ENCODE results near the gene UGT1A10.

UGT1A10 gene

GRCh38 chr2:233656443-233656842 lies 20.2 kb downstream of the UGT1A10 start:
- no peak for DNase-seq

DNA sequence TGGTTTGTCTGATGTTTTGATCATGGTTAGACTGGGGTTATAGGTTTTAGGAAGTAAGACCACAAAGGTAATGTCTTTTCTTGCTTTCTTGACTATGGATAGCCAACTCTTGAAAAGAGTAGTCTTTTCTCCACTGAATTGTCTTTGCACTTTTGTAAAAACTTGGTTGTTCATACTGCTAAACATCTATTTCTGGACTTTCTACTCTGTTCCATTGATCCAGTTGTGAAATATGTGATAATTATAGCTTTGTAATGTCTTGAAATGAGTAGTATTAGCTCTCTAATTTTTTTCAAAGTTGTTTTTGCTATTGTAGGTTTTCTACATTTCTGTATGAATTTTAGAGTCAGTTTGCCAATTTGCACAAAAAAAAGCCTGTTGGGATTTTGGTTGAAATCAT lies 22.4 kb downstream of the UGT1A10 start:
- no peak for DNase-seq

DNA sequence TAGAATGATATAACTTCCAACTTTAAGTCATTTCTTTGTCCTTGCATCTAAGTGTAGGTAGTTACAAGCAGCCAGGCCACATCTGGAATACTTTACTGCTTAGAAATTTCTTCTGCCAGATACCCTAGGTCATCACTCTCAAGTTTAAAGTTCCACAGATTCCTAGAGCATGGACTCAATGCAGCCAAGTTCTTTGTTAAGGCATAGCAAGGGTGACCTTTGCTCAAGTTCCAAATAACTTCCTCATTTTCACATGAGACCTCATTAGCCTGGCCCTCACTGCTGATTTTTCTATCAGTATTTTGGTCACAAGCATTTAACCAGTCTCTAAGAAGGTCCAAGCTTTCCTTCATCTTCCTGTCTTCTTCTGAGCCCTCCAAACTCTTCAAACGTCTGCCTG lies 27.7 kb downstream of the UGT1A10 start:
- no peak for DNase-seq

DNA sequence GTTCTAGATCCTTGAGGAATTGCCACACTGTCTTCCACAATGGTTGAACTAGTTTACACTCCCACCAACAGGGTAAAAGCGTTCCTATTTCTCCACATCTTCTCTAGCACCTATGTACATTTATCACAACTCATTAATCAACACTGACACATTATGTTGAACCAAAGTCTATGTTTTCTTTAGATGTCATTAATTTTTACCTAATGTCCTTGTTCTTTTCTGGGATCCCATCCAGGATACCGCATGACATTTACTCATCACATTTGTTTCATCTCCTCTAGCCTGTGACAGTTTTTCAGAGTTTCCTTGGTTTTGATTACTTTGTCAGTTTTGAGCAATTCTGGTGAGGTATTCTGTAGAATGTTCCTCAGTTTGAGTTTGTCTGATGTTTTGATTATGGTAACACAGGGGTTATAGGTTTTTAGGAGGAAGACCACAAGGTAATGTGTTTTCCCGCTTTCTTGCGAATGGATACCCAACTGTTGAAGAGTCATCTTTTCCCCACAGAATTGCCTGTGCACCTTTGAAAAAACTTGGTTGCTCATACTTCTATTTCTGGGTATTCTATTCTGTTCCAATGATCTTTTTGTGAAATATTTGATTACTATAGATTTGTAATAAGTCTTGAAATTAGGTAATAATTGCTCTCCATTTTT lies 32.5 kb downstream of the UGT1A10 start:
- DNase-seq, result no peak

DNA sequence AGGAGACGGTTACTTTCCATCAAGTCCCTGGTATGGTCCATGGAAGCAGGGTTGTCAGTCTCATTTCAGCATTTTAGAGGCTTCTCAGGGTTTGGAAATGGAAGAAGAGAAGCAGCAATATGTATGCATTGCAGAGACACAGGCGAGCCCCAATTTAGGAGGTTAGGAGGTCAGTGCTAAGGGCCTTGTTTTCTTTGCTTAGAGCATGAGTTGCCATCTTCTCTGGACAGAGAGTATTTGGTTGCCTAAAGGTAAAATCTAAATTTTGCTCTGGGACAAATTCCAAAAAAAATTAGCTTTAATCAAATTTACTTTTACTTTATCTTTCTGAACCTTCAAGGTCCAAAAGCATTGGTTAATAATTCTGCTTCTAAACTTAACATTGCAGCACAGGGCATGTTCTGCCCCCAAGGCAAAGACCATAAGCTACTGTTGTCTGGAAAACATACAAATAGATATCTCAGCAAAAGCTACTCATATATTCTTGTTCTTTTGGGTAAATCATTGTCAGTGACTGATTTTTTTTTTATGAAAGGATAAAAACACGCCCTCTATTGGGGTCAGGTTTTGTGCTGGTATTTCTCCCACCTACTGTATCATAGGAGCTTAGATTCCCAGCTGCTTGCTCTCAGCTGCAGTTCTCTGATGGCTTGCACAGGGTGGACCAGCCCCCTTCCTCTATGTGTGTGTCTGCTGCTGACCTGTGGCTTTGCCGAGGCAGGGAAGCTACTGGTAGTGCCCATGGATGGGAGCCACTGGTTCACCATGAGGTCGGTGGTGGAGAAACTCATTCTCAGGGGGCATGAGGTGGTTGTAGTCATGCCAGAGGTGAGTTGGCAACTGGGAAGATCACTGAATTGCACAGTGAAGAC lies 35.3 kb downstream of the UGT1A10 start, which contains the start of gene UGT1A9:
Gene UGT1A9 (plus strand): TSS at position 609 of the 872 bp plus-strand sequence. CDS start 37 bp downstream, at position 646.
- no peak for DNase-seq

GRCh38 chr2:233672886-233673285 lies 36.6 kb downstream of the UGT1A10 start:
- no peak for DNase-seq

GRCh38 chr2:233673896-233674295 lies 37.6 kb downstream of the UGT1A10 start:
- no peak for DNase-seq

- DNase-seq, result no peak
These were observed 38.1 kb downstream of the UGT1A10 start for GRCh38 chr2:233674314-233674713.

- DNase-seq, result no peak
These were observed 38.7 kb downstream of the UGT1A10 start for GRCh38 chr2:233674995-233675394.

GRCh38 chr2:233676046-233676445 lies 39.8 kb downstream of the UGT1A10 start:
- DNase-seq, result no peak

- DNase-seq, result no peak
These were observed 42.9 kb downstream of the UGT1A10 start for GRCh38 chr2:233679196-233679595.

- DNase-seq, result no peak
These were observed 44.3 kb downstream of the UGT1A10 start for GRCh38 chr2:233680361-233681045.

DNA sequence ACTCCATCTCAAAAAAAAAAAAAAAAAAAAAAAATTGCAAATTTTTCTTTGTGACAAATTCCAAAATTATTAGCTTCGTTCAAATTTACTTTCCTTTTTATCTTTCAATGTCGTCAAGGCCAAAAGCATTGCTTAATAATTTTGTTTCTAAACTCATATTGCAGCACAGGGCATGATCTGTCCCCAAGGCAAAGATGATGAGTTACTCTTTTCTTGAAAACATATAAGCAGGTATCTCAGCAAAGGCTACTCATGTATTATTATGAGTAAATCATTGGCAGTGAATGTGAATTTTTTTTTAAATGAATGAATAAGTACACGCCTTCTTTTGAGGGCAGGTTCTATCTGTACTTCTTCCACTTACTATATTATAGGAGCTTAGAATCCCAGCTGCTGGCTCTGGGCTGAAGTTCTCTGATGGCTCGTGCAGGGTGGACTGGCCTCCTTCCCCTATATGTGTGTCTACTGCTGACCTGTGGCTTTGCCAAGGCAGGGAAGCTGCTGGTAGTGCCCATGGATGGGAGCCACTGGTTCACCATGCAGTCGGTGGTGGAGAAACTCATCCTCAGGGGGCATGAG lies 45.4 kb downstream of the UGT1A10 start, which contains the start of gene UGT1A7:
Gene UGT1A7 (plus strand): TSS at position 381 of the 579 bp plus-strand sequence. CDS start 37 bp downstream, at position 418.
- no peak for DNase-seq

DNA sequence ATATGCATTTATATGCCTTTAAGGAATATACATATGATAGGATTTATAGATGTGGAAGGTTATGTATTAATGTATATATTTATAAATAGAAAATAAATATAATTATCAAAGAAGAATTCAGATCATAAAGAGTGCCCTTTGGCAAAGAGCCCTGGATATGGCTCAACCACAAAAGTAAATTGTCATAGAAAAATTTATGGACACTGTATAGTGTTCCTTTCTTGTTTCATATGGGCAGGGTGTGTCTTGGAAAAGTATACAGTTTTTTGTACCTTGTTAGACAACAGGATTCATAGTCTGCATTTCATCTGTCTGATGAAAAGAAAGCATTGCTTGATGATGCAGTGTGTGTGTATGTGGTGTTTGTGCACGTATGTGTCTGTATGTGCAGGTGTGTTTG lies 48.4 kb downstream of the UGT1A10 start:
- DNase-seq, result no peak

DNA sequence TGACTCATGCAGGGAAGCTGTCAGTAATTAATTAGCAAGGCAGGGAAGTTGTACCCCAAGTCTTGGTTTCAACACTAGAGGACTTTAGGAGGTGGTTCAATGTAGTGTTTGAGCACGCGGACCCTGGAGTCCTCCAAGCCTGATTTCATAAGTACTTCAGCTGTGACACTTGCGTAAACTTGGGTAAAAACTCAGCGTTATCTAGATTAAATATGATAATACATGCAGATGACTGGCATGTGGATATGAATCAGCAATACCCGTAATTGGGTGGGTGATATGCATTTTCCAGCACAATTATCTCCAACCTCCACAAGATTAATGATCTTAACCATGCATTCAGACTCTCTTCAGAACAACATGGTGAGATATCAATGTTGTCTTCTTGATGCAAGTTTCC lies 50.7 kb downstream of the UGT1A10 start:
- DNase-seq, result no peak

- DNase-seq, result no peak
These were observed 52.1 kb downstream of the UGT1A10 start for GRCh38 chr2:233688341-233688740.

DNA sequence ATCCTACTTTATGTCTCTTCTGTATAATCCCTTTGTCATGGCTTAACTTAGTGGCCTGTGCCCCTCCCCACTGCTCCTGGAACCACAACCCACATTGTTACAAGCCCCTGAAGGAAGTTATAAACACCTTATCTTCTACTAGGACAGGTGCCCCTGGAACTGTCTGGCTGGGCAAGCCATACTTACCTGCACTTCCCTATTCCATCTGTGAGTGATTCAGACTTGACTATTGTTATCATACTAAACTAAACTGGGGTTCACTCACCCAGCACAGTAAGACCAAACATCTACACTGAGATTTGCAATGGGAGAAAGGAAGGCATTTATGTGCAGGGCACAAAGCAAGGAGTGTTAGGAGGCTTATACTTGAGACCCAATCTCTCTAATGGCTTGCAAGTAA lies 52.8 kb downstream of the UGT1A10 start:
- no peak for DNase-seq

DNA sequence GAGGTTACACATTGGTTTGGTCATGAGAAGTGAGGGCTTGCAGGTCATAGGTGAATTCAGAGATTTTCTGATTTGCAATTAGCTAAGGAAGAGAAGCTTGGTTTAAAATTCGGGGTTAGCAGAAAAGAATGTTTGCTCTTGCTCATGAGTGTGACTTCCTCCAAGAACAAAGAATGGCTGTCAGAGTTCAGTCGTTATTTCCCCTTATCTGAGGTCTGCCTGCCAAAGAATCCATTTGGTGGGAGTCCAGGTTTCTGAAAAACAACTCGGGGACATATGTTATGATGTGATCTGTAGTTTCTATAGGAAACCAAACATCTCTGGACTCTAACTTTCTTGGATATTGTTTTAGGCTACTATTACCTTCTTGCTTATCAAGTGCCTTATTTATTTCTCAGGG lies 53.3 kb downstream of the UGT1A10 start:
- no peak for DNase-seq

- no peak for DNase-seq
These were observed 54.2 kb downstream of the UGT1A10 start for GRCh38 chr2:233690444-233690843.

- DNase-seq, result no peak
These were observed 55.5 kb downstream of the UGT1A10 start for GRCh38 chr2:233691443-233692433.

GRCh38 chr2:233692648-233693047 lies 56.4 kb downstream of the UGT1A10 start, which contains the start of gene UGT1A6:
UGT1A6 (plus strand) TSS chr2:233692890; CDS start chr2:233693005, 115 bp downstream.
- no peak for DNase-seq

GRCh38 chr2:233693963-233694362 lies 57.7 kb downstream of the UGT1A10 start:
- DNase-seq, result no peak
